ENCODE data around the gene YIF1A. TPM values are rescaled to one million over a fixed set of nuclear protein-coding genes. Genes with fewer than 3 reads are reported as not detected.

Gene YIF1A
- total RNA-seq, 2 experiments from 2014 or later, result 57.2 to 73.4 TPM

DNA sequence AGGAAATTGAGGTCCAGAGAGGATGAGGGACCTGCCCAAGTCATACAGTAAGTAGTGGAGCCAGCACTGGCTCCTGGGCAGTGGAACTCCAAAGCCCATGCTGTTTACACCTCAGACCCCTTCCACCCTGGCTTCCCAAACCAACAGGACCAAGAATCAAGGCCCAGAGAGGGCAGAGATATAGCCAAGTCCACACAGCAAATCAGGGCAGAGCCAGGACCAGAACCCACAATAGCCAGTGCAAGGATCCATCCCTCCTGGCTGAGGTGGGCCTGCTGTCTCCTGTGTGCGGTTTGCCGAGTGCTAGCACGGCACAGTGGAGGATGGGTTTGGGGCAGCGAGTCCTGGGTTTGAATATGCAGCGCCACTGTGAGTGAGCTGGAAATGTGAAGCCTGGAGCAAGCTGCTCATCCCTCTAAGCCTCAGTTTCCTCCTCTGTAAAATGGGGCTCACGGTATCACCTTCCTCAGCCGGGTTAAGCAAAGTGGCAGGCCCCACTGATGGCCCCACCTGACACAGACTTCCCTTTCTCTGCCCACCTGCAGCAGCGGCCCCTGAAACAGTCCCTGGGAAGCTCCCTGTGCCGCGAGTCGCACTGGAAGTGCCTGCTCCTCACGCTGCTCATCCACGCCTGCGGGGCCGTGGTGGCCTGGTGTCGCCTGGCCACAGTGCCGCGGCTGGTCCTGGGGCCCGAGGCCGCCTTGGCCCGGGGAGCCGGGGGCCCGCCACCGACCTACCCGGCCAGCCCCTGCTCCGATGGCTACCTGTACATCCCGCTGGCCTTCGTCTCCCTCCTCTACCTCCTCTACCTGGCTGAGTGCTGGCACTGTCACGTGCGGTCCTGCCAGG is 5.1 kb upstream of the YIF1A start:
- H3K9me3 ChIP-seq (ENCODE audit: low read length), result no peaks in the 10 kb centered on the region
- POLR2A ChIA-PET, result no interaction called here
- H3K79me2 ChIP-seq (ENCODE audit: insufficient read depth, low read depth, low read length), result no peaks in the 10 kb centered on the region
- no peak overlapping the region for H3K27ac ChIP-seq (ENCODE audit: low read depth, low read length, poor library complexity, severe bottlenecking)
- H3K4me2 ChIP-seq (ENCODE audit: low read length), result no peak overlapping the region
- H3K9me2 ChIP-seq (ENCODE audit: insufficient read depth, low read length), result no peaks in the 10 kb centered on the region
- no TSS peak for BruUV-seq (replicated peaks)
- H2AFZ ChIP-seq (ENCODE audit: low read length), result no peak overlapping the region
- TF ChIP-seq, protein P1, sequence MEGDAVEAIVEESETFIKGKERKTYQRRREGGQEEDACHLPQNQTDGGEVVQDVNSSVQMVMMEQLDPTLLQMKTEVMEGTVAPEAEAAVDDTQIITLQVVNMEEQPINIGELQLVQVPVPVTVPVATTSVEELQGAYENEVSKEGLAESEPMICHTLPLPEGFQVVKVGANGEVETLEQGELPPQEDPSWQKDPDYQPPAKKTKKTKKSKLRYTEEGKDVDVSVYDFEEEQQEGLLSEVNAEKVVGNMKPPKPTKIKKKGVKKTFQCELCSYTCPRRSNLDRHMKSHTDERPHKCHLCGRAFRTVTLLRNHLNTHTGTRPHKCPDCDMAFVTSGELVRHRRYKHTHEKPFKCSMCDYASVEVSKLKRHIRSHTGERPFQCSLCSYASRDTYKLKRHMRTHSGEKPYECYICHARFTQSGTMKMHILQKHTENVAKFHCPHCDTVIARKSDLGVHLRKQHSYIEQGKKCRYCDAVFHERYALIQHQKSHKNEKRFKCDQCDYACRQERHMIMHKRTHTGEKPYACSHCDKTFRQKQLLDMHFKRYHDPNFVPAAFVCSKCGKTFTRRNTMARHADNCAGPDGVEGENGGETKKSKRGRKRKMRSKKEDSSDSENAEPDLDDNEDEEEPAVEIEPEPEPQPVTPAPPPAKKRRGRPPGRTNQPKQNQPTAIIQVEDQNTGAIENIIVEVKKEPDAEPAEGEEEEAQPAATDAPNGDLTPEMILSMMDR (conservative IDR thresholded peaks at IDR 0.05; ENCODE audit: low read length), result no peak
- TF ChIP-seq EZH2phosphoT487 (IDR thresholded peaks at IDR 0.05; ENCODE audit: borderline replicate concordance, low read depth, low read length), result no peak
- intact Hi-C loops (cut with micrococcal nuclease; ENCODE audit: unreplicated experiment), result no loop called here
- H3K4me3 ChIP-seq (ENCODE audit: low read depth, low read length, poor library complexity, severe bottlenecking), result no peak overlapping the region
- H3K4me1 ChIP-seq (ENCODE audit: insufficient read depth, low read length, poor library complexity, severe bottlenecking), result peaks cover 10% of the 10 kb centered on the region
- no peaks in the 10 kb centered on the region for H3K36me3 ChIP-seq (ENCODE audit: insufficient read depth, low read length)
- CTCF ChIA-PET (ENCODE audit: unreplicated experiment), result no interaction called here
- DNase-seq (ENCODE audit: low spot score), result no peak
- H4K20me1 ChIP-seq (ENCODE audit: insufficient read depth, low read length), result no peaks in the 10 kb centered on the region

DNA sequence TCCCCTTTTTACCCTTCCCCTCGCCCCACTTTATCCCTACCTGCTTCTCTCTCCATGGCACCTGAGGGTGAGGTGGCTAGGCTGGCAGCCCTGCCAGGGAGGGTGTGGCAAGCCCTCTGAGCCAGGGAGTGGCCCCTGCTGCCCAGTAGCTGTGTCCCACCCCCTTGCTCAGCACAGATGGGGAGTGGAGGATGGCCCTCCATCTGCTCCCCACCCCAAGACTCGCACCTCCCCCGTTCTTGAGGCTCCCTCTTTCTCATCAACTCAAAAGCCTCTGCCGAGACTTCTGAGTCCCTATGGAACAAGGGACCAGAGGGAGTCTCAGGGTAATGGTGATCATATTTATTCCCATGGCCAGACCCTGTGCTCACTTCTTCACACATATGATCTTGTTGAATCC is 4.4 kb upstream of the YIF1A start:
- Histone ChIP-seq H3K4me3 (ENCODE audit: low read depth, low read length, poor library complexity, severe bottlenecking) (no peak overlapping the region), H3K4me2 (ENCODE audit: low read length) (no peak overlapping the region), H2AFZ (ENCODE audit: low read length) (no peak overlapping the region), H4K20me1 (ENCODE audit: insufficient read depth, low read length) (no peaks in the 10 kb centered on the region), H3K9me2 (ENCODE audit: insufficient read depth, low read length) (no peaks in the 10 kb centered on the region), H3K4me1 (ENCODE audit: insufficient read depth, low read length, poor library complexity, severe bottlenecking) (peaks cover 10% of the 10 kb centered on the region), H3K36me3 (ENCODE audit: insufficient read depth, low read length) (no peaks in the 10 kb centered on the region), H3K9me3 (ENCODE audit: low read length) (no peaks in the 10 kb centered on the region), H3K79me2 (ENCODE audit: insufficient read depth, low read depth, low read length) (peaks cover 4% of the 10 kb centered on the region; the same call in 1 of the 2 replicates), H3K27ac (ENCODE audit: low read depth, low read length, poor library complexity, severe bottlenecking) (no peak overlapping the region)
- CTCF ChIA-PET (ENCODE audit: unreplicated experiment), result no interaction called here
- BruUV-seq (replicated peaks), result no TSS peak
- no peak for TF ChIP-seq EZH2phosphoT487 (IDR thresholded peaks at IDR 0.05; ENCODE audit: borderline replicate concordance, low read depth, low read length)
- TF ChIP-seq, protein P1 (conservative IDR thresholded peaks at IDR 0.05; ENCODE audit: low read length), result no peak
- no peak for DNase-seq (ENCODE audit: low spot score)
- intact Hi-C loops (cut with micrococcal nuclease; ENCODE audit: unreplicated experiment), result no loop called here
- POLR2A ChIA-PET, result no interaction called here
